ENCODE measurements around the gene SLC44A1. TPM values are rescaled to one million over a fixed set of nuclear protein-coding genes. Genes with fewer than 3 reads are reported as not detected.

Gene SLC44A1
- polyA plus RNA-seq, 3 donors = 45.3 to 51.0 (median 46.1) TPM

DNA sequence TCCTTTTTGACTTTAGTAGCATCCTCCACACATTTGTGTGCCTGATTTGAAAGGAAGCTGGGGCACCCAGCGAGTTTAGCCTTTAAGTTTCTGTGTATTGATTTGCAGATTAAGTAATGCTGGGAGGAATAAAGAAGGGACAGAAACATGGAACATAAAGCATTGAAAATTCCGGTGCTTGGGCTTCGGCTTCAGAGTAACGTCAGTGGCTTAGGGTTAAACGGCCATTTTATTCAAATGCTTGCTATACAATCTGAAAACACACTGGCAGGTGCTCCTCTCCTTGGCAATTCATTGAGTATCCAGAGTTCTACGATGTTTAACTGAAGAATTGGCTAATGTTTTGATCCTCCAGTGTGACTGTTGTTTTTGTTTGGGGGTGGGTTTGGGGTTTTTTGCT lies 145.3 kb downstream of the SLC44A1 start:
- DNase-seq = no peak

DNA sequence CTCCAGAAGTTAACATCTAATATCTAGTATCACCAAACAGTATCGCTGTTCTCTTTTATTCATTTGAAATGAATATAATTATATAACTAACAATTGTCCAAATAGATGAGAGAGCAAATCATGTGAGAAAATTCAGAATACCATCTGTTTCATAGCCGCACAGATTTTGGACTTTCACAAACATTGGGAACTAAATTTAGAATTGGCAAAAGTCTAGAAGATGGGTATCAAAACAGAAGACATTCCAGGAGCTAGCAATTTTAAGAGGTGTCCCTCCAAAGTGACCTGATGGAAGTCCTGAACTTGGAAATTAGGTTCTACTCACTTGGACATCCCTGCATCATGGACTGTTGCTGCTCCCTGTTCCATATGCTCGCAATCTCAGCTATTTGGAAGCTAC lies 146.4 kb downstream of the SLC44A1 start:
- no peak for DNase-seq

DNA sequence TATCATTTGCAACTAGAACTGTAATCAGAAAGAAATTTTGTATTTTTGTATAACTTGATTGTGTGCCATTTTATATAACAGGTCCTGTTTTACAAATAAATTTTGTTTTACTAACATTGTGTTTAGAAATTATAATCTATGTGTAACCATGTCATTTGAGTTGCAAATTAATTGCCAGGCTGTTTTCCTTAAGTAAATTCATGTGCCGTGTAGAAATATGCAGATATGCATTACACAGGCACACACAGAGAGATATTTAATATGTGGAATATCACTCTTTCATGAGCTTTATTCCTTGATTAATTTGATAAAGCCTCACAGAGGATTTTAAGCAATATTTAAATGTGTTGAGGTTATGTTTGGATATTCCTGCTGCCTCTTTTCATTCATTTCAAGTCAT lies 146.8 kb downstream of the SLC44A1 start:
- no peak for DNase-seq

DNA sequence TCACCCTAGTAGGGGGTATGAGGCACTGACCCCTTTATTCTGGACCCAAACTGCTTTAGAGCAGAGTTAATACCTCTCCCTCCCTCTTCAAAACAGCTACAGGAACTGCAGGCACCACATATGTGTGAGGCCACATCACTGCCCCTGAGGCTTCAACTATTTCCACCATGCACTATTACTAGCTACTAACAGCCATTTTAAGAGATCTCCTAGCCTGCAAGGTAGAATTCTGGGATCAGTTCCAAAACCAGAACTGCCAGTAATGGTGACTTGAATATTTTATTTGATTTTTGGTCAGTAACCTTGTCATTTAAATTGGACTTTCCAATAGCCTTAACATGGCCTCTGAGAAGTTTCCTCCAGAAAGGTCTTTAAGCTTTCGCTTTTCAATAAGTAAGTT lies 148.1 kb downstream of the SLC44A1 start:
- DNase-seq = no peak

DNA sequence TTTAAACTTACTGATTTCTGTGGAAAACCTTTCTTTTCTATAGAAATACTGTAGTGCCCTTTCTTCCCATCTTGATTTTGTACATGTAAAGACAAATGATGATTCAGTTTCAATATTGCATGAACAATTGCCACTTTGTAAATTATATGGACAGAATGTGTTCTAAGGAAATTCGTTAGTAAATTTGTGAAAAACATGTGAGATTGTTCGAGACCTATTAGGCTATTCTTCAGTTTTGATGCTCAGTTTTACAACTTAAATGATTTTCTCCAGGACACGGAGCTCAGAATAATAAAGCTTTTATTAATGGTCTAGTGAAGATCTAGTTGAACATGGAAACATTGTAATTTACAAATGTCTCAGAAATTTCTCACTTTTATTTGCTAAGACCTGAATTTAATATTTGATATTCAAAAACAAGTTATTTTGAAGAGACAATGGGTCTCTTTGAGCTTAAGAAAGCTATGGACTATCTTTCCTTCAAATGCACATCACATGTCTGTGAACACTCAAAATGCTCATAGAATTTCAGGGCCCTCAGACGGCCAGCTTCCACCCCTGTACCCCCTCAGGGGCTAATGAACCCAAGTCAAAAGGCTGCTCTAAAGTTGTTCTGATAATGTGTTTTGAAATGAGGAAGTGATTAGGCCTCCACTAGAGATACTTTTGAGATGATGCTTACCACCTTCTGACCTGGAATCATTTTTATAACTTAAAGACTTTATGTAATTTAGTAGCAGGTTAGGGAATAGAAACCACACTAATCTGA lies 149.3 kb downstream of the SLC44A1 start:
- no peak for DNase-seq

DNA sequence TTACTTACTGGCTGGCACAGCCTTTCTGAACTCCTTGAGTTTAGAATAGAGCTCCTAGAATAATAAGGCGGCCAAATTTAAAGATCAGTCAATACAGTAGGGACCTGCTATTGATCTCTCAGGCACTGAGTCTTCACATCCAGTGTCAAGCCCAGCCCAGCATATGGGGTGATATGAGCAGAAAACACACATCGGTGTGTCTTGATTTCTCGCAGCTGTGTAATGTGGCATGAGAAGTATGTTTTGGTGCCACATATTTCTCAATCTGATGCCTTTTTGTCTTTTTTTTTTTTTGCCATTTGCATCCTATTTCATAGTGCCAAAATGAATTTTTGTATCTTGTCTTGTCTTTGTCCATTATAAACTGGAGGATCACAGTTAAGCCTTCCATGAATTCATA lies 152.0 kb downstream of the SLC44A1 start:
- DNase-seq = no peak

DNA sequence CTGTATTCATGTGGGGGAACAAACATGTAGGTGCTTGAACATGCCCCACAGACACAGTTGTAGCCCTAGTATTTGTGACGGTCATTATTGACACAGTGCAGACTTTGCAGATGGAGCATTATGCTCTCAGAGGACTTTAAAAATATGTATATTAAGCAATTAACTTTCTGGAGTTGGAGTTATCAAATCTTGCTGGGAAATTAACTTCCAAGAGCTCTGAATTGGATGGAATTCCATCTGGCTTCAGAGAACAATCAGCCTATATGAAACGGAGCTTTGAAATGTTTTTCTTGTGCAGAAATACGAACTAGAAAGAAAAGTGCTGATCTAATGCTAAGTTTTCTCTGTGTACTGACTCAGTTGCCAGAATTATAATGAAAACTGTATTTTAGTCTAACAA lies 152.4 kb downstream of the SLC44A1 start:
- DNase-seq = no peak

DNA sequence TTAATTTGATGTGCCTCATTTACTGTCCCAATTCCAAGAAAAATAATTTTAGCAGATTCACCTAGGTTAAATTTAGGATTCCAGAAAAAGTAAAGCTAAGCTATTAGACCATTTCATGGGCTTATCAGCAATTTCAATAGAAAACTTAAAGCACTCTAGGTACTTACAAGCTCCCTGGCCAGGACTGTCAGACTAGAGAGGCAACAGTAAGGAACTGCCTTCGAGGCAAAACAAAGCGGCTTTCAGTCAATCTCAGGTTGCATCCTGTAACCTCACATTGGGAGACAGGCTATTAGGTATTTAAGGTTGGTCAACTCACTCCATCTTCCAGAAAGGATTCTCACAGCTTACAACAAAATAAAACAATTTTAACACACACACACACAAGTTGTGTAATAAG lies 154.7 kb downstream of the SLC44A1 start:
- no peak for DNase-seq

DNA sequence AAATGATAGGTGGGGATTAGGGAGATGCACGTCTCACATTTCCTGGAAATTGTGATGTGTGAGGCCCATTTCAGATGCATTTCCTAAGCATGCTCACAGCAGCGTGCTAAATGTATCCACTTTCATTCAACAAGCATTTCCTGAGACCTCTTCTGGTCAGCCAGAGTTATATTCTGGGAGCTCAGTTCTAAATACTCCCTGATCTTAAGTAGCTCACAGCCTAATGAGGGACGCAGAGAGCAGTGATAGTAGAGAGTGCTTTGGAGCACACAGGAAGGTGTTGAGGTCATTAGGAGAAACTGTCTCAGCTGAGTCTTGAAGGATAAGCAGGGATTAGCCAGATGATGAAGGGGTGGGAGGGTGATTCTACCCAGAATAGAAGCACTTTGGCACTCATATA lies 157.2 kb downstream of the SLC44A1 start:
- no peak for DNase-seq

DNA sequence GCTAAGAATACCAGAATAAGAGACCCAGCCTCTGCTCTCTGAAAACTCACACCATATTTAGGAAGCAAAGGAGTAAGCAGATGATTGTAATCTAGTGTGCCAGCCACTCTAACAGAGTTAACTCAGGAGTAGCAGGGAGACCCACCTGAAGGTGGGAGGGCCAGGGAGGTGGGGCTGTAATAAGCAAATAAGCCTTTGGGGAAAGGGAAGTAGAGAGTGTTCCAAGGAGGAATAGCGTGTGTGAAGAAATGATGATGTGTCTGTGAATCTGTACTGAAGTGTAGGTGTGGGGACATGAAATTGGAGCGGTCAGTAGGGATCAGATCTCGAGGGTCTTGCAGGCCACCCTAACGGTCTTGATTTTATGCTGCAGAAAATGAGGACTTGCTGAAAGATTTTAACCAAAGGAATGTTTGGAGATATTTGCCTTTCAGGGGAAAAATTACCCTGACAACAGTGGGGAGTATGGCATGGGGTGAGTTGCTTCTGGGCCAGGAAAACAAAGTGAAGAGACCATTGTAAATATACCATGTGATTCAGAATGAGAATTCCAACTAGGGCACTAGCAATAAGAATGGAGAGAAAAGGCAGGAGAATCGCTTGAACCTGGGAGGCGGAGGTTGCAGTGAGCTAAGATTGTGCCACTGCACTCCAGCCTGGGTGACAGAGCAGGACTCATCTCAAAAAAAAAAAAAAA lies 159.2 kb downstream of the SLC44A1 start:
- DNase-seq = no peak

DNA sequence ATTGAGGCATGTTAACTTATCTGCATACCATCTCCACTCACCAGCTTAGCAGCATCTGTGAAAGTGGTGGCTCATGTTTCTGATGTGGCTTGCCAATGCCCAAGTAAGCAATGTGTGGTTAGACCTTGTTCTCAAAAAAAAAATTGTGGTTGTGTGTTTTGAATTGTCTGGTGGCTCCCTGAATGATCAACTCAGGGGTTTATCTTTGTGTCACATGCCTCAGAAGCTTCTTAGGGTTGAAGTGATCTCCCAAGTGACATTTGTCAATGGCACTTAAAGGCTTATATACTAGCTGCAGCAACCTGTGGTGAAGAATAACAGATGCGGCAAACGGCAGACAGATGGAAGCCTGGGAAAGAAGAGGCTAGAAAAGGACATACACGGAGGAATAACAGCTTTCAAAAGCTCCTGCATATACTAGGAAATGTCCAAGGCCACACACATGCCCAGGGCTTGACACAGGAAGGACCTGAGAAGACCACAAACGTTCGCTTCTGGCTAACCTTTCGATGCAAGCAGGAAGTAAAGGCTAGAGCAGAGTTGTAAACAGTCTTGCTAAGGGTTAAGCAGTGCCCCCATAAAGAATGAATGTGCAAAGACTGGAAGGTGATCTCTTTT lies 161.2 kb downstream of the SLC44A1 start:
- DNase-seq = no peak

DNA sequence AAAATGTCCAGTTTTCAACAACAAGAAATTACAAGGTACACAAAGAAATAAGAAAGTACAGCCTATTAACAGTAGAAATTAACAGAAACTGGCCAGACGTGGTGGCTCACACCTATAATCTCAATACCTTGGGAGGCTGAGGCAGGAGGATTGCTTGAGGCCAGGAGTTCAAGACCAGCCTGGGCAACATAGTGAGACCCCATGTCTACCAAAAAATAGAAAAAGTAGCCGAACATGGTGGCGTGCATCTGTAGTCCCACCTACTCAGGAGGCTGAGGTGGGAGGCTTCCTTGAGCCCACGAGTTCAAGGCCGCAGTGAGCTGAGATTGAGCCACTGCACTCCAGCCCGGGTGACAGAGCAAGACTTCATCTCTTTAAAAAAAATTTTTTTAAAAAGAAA lies 161.9 kb downstream of the SLC44A1 start:
- DNase-seq = no peak

DNA sequence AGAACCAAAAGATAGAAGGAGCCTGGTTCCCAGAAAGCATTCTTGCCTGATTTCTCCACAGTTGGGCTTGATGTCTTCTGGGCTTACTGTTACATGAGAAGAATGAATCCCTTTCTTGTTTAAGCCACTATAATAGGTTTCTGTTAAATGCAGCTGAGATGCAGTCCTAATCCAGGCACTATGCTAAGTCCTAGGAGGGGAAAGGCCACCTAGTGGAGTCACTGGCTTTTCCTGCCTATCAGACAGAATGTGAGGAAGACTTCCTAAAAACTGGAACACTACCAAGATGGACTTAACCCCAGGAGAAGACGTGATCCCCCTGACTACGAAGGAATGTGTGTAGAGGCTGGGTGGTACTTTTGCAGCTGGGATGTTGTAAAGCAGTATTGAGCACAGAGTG lies 169.1 kb downstream of the SLC44A1 start:
- peak; percentile 22 for DNase-seq

DNA sequence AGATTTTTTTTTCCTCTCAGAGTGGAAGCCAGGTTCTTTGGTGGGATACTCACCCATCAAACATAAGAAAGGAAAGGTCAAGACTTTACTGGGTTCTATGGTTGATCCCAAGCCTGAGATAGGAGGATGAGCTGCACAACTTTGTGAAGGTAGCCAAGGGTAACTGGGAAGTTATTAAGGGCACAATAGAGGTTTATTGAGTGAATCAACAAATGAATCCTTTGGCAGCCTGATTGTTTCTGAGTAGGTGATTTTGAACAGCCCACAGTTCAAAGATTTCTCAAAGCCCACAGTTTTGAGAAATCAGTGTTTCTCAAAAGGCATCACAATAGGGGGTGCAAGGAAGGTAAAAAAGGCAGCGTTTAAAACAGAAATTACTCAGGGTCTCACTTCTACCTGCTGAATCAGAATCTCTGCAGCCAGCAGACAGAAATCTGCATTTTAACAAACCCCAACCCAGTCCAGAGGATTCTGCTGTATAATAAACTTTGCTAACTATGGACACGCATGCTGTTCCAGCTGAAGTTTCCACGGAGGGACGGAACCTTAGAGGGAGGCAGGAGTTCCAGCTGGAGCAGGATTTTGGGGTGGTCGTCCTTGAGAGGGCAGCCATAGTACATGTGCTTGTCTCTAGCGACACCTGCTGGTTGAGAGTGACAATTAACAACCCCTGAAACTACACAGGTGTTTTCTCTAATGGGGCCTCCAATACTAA lies 170.7 kb downstream of the SLC44A1 start:
- peak; percentile 69 for DNase-seq

DNA sequence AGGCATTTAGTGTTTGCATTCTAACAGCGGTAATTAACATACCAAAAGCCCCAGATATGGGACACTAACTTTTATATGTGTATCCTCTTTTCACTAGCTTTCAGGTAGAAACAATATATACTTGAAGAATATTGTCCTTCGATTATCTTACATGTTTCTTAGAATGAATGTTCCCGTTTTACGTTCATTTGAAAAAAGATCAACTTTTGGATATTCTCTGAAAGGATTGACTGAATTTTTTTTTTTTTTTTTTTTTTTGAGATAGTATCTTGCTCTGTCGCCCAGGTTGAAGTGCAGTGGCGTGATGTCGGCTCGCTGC lies 171.2 kb downstream of the SLC44A1 start:
- no peak for DNase-seq

DNA sequence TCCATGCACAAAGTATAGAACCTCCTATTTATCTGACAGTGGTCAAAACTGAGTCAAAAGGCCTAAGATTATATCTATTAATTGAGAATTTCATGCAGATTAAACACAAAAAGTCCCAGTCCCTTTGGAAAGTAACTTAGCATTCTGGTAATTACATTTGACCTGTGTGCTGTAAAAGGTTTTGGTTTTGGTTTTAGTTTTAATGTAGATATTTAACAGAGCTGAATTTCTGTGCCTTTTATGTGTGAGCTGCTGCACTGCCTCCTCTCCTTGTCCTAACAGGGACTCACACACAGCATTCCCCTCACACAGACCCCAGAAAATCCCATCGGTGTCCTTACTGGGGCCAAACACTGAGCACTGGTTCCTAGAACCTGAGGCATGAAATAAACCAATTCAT lies 172.4 kb downstream of the SLC44A1 start:
- DNase-seq = no peak

DNA sequence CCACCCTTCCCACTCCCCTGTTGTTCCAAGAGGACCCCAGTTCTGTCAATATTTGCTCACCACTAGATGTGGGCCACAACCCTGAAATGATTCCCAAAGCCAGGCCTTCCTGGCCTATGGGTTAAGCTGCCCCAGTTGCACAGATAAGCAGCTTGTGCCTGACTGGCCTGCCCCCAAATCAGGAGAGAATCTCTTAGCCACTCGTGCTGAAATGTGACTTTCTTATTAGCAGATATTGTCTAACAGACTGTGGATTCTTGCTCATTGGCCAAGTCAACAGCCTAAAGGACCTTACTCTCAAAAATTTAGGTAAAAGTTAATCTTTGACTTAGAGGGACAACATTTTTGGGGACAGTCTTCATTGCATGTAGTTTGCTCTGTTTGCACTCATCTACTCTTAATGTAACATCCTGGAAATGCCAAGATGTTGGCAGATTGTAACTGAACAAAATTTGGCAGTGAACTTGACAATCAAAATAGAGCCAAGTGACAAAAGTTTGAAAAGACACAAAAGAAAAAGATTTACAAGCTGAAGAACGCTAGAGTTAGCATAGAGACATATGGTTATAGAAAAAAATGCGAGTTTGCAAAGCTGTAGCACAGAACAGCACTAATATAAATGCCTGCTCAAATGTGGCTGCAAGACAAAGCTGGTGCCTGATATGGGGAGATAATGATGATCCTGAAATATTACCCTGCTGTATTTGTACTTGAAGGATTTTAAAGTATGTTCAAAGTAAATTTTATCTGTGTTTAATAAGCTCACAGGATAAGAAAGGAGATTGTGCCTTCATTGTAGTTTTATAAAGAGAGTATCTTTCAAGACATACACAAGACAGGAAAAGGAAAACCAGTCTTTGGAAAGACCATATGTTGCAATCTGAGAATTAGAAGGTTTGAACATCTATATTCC lies 174.4 kb downstream of the SLC44A1 start:
- DNase-seq = no peak

DNA sequence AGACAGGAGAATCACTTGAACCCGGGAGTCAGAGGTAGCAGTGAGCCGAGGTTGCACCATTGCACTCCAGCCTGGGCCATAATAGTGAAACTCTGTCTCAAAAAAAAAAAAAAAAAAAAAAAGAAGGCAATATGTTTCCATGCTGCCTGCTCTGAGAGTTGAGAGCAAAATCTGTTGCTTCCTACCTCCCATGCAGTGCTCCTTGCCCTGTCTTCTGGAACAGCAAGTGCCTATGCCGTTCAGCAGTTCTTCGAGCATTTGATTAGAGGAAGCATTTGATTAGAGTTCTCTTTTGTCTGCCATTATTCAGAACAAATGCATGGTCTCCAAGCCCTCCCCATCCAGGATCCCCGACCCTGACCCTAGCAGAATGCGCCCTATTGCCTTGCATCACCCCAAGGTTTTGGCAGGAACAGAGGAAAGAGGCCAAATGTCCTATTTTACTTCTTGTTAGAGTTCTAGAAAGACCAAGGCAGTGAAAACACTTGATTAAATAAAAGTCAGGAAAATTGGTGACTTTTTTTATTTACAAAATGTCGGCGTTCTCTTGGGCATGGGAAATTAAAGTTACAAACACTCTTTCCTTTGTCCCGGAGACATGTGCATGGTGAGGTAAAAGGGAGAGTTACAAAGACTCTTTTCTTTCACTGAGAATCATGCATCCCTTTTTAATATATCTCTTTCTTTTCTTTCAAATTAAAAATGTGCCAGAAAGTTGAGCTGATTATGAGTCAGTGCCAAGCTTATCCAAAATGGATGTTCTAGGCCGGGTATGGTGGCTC lies 175.6 kb downstream of the SLC44A1 start:
- DNase-seq = no peak

DNA sequence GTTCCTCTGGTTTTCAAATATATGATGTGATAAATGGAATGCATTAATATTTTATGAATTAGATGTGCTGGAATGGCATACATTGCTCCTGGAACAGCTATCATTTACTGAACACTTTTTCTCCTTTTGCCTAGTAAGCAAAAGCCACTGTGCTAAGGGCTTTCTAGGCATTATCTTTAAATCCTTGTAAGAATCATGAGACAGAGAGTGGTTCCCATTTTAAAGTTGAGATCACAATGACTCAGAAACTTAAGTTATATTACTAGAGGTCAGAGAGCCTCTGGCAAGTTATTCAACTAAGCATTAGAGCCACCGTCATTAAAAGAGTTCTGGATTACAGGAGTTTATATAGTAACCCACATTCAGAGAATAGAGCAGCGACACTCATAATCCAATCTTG lies 176.7 kb downstream of the SLC44A1 start:
- DNase-seq = no peak

DNA sequence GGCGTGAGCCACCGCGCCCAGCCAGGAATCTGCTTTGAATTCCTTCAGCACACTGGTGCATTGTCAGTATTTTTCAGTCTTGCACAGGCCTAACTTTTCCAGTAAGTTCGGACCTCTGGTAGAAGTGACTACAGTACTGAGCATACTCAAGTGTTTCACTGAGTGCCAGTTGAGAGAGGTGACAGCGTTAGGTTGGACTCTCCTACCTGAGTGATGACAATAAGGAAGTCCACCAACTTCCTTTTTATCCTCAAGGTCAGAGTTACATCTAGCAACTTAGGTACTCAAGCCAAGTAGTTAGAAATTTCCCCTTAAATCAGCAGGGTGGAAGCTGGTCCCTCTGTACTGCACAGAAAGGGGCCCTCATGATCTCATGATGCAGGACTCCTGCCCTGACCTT lies 177.4 kb downstream of the SLC44A1 start:
- no peak for DNase-seq

Measured in renal pelvis (tissue), 4 donors.